T-cell (primary cell): Measurements from ENCODE around the gene S100A10. TPM values are rescaled to one million over a fixed set of nuclear protein-coding genes. Genes with fewer than 3 reads are reported as not detected.

Experiments
- ATAC-seq, 4 experiments: fragments of 200-7000 bp in 3 of 4; fragments of 150-1000 bp in 1 of 4; cut with Tn5 transposase; replicated peaks in 1 of 4; 1 replicate in 3 of 4; 2 replicates in 1 of 4; pipeline ENCODE4 v1.10.0; 2021; ENCODE audit warnings: moderate library complexity in 3 of 4, mild to moderate bottlenecking in 2 of 4, moderate number of reproducible peaks in 1 of 4
- CTCF ChIA-PET, 2 donors: fragments of 300-600 bp; sonication (Branson Sonifier 250); formaldehyde crosslinking; loops; one replicate each; lab custom pipeline; 2022; ENCODE audit warnings: antibody characterized with exemption in 2 of 2; lab: Charles Lee
- POLR2A ChIA-PET, 2 donors: fragments of 300-600 bp; sonication (Branson Sonifier 250); formaldehyde crosslinking; loops; one replicate each; lab custom pipeline; 2022; ENCODE audit warnings: antibody characterized with exemption in 2 of 2; lab: Charles Lee
- DNase-seq, 35 experiments: peaks; one replicate each; pipeline versions ENCODE4 v3.0.0 to v3.0.0-alpha.2; 2013 to 2023
- H3K27ac ChIP-seq: one replicate; pipeline ENCODE4 v1.5.1; 2013; ENCODE audit warnings: low read length
- H3K27me3 ChIP-seq, 2 experiments: replicated peaks in 1 of 2; 1 replicate in 1 of 2; 2 replicates in 1 of 2; pipeline versions ENCODE4 v1.6.1 to v1.7.0; 2013; ENCODE audit warnings: low read length in 1 of 2, mixed read lengths in 1 of 2; ENCODE audit not compliant: control insufficient read depth in 2 of 2, insufficient read depth in 2 of 2; ENCODE audit errors: extremely low read depth in 1 of 2
- H3K36me3 ChIP-seq, 2 donors: 1 replicate in 1 of 2; 2 replicates in 1 of 2; pipeline versions ENCODE4 v1.6.1 to v1.7.0; 2013; ENCODE audit warnings: low read length in 1 of 2; ENCODE audit not compliant: control insufficient read depth in 2 of 2, insufficient read depth in 1 of 2; ENCODE audit errors: extremely low read depth in 1 of 2
- H3K4me1 ChIP-seq, 2 experiments: 1 replicate in 1 of 2; 2 replicates in 1 of 2; pipeline versions ENCODE4 v1.6.1 to v1.7.0; 2013; ENCODE audit warnings: low read length in 2 of 2, mixed read lengths in 1 of 2; ENCODE audit not compliant: insufficient read depth in 2 of 2, control insufficient read depth in 1 of 2; ENCODE audit errors: extremely low read depth in 1 of 2
- H3K4me3 ChIP-seq, 2 donors: 1 replicate in 1 of 2; 2 replicates in 1 of 2; pipeline versions ENCODE4 v1.5.1 to v1.7.0; 2013; ENCODE audit warnings: mild to moderate bottlenecking in 2 of 2, low read length in 1 of 2, moderate library complexity in 1 of 2; ENCODE audit not compliant: control insufficient read depth in 1 of 2; ENCODE audit errors: extremely low read depth in 1 of 2
- H3K9me3 ChIP-seq: 2 replicates; pipeline ENCODE4 v1.7.0; 2013
- H3K27ac Mint-ChIP-seq, 2 donors: one replicate each; pipeline ENCODE4 v1.8.0; 2020 to 2021; ENCODE audit warnings: mild to moderate bottlenecking in 2 of 2, mixed read lengths in 2 of 2
- H3K27me3 Mint-ChIP-seq, 2 donors: one replicate each; pipeline ENCODE4 v1.8.0; 2021 to 2022; ENCODE audit warnings: mixed read lengths in 2 of 2
- H3K36me3 Mint-ChIP-seq: one replicate; pipeline ENCODE4 v1.8.0; 2021; ENCODE audit warnings: mixed read lengths
- H3K4me1 Mint-ChIP-seq, 3 donors: one replicate each; pipeline ENCODE4 v1.8.0; 2020 to 2022; ENCODE audit warnings: mixed read lengths in 3 of 3, mild to moderate bottlenecking in 1 of 3
- H3K4me3 Mint-ChIP-seq, 3 donors: one replicate each; pipeline ENCODE4 v1.8.0; 2020 to 2022; ENCODE audit warnings: mild to moderate bottlenecking in 3 of 3, mixed read lengths in 3 of 3, moderate library complexity in 3 of 3
- H3K9me3 Mint-ChIP-seq, 3 donors: one replicate each; pipeline ENCODE4 v1.8.0; 2020 to 2022; ENCODE audit warnings: mixed read lengths in 3 of 3
- whole genome bisulfite sequencing: methylation state at CpG from one replicate; pipeline ENCODE4 v1.1.5; 2013; ENCODE audit warnings: missing lambda C conversion rate; ENCODE audit not compliant: insufficient coverage; 5-methylcytosine and 5-hydroxymethylcytosine counted together
- total RNA-seq, 35 experiments: library from RNA in 6 of 35; stranded (reverse) in 6 of 35; fragments of 120-200 nt in 1 of 35; gene quantifications; one replicate each; pipeline versions ENCODE4 v1.2.1 to v1.2.4 and lab custom pipeline; 2013 to 2026

The S100A10 gene
- total RNA-seq, 5 donors from 2014 or later (not counting 1 experiment from before 2014, with no cell fraction given), result 157 to 277 (median 264) TPM

DNA sequence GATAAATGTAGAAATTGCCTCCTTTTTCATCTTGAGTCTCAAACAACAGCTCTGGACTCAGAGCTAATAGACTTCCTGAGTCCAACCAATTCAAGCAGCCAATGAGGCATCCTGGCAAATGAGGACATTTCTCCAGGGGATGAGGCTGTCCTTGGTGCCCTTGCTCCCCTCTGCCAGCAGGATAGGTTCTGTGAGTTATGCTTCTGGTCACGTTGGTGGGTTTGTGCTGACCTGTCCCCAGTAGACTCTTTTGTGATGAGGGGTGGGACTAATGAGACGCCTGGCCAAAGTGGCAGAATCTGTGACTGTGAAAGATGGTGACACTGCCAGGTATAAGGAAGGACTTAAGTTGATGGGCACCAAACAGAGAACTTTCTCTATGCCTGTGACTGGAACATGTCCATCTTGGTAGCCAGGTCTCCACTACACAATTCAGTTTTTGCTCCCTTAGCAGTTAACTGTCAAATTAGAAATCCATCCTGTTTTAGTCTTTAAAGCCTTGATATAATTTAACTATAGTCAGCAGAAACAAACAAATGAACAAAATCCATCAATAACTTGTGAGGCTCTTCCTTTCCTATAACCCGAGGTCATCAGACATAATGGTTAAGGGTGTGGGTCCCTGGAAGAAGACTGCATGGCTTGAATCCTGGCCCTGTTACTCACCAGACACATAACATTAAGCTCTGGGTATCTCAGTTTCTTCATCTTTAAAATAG is 48.6 kb downstream of the S100A10 start:
- POLR2A ChIA-PET, result interaction anchor here in 1 of 2 donors (0.6 to 1.2 kb wide), 4 partner anchors 23 to 1836 kb away, joined by 4 to 6 read pairs (median 4); partner anchors contain the start of gene S100A11
- H3K27ac Mint-ChIP-seq, result peak overlapping the region; percentile 89 to 94
- H3K27me3 Mint-ChIP-seq, result no peaks in the 10 kb centered on the region
- Histone ChIP-seq H3K4me3 (no peak overlapping the region), H3K27ac (peak overlapping the region; percentile 96), H3K36me3 (no peaks in the 10 kb centered on the region), H3K4me1 (peaks cover 5 to 30% of the 10 kb centered on the region in 2 experiments), H3K27me3 (no peaks in the 10 kb centered on the region), H3K9me3 (no peaks in the 10 kb centered on the region)
- no peaks in the 10 kb centered on the region for H3K36me3 Mint-ChIP-seq
- DNase-seq, result peak in 1 of 35 experiments; percentile 23
- peak overlapping the region; percentile 19 to 68 (median 36) for H3K4me3 Mint-ChIP-seq
- no peak for ATAC-seq
- CTCF ChIA-PET, result interaction anchor here in 1 of 2 donors (0.8 to 3.9 kb wide), 6 partner anchors 10 to 56 kb away, joined by 3 to 29 read pairs (median 8); no protein-coding TSS in a partner anchor
- H3K4me1 Mint-ChIP-seq, result peaks cover 29 to 55% (median 36%) of the 10 kb centered on the region in 3 donors
- WGBS, result 80% methylated on average over 1 of the region's 3 CpGs
- no peaks in the 10 kb centered on the region for H3K9me3 Mint-ChIP-seq

DNA sequence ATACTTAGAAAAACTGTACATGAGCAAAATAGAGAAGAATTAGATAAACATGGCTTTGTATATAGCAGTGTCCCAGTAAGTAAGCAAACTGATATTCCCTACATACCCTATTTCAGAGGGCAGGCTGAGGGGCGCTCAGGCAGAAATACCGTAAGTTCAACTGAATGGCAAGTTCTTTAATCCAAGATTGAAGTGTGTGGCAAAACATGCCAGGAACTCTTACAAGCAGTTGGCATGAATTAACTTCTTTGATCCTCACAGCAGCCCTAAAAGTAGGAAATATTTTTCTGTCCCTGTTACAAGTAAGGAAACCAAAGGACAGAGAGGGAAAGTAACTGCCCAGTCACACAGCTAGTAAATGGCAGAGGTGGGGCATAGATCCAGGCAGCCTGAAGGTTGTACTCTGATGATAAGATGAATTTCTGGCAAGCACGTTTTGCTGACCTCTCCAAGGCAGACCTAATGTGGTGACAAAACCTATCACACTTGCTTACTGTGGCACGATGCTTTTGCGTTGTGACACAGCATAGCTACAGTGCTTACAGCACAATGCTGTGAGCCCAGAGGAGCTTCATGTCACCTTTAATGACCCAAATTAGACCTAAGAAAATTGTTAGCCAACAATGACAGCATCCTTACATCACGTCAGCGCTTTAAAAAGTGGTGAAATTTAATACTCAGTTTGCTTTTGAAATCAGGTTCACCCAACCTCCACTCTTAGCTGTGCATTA is 49.4 kb downstream of the S100A10 start:
- Histone ChIP-seq H3K27ac (peak overlapping the region; percentile 96), H3K4me1 (peaks cover 5 to 30% of the 10 kb centered on the region in 2 experiments), H3K27me3 (no peaks in the 10 kb centered on the region), H3K9me3 (no peaks in the 10 kb centered on the region), H3K36me3 (no peaks in the 10 kb centered on the region), H3K4me3 (no peak overlapping the region)
- Mint-ChIP-seq H3K9me3 (no peaks in the 10 kb centered on the region), H3K27ac (peak overlapping the region; percentile 89 to 94), H3K4me3 (no peak overlapping the region), H3K4me1 (peaks cover 29 to 55% (median 36%) of the 10 kb centered on the region in 3 donors), H3K27me3 (no peaks in the 10 kb centered on the region), H3K36me3 (no peaks in the 10 kb centered on the region)
- CTCF ChIA-PET, result interaction anchor here in 1 of 2 donors (3.0 to 3.9 kb wide), 3 partner anchors 9 to 57 kb away, joined by 12 to 29 read pairs (median 15); no protein-coding TSS in a partner anchor
- peak in 3 of 35 experiments; percentile 4 to 26 (median 5) for DNase-seq
- ATAC-seq, result no peak
- POLR2A ChIA-PET, result interaction anchor here in 1 of 2 donors (0.5 to 1.2 kb wide), 3 partner anchors 24 to 93 kb away, joined by 4 to 6 read pairs (median 4); partner anchors contain the start of gene S100A11
- WGBS, result 73% methylated on average over 4 of the region's 7 CpGs

DNA sequence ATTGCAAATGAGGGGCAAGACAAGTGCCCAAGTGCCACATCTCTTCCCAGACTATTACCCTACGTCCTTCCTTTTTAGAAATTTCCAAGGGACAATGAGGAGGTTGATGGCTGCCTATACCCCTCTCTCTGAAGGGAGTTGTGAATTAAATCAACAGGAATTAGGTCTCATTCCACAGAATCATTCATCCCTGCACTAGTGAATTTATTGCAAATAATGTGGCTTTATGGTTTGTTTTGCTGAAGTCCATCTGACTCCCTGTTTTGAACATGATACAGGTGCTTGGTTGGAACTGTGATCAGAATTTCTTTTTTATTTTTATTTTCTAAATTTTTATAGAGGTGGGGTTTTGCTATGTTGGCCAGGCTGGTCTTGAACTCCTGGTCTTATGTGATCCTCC is 50.1 kb downstream of the S100A10 start:
- H3K9me3 Mint-ChIP-seq, result no peaks in the 10 kb centered on the region
- peak overlapping the region; percentile 89 to 94 for H3K27ac Mint-ChIP-seq
- CTCF ChIA-PET, result interaction anchor here in 1 of 2 donors (3.2 to 3.9 kb wide), 2 partner anchors 8 to 24 kb away, joined by 15 to 29 read pairs; no protein-coding TSS in a partner anchor
- DNase-seq (no peak), ATAC-seq (no peak)
- no peaks in the 10 kb centered on the region for H3K27me3 Mint-ChIP-seq
- POLR2A ChIA-PET, result no interaction called here
- Histone ChIP-seq H3K36me3 (no peaks in the 10 kb centered on the region), H3K27me3 (no peaks in the 10 kb centered on the region), H3K9me3 (no peaks in the 10 kb centered on the region), H3K4me3 (no peak overlapping the region), H3K4me1 (peaks cover 5 to 30% of the 10 kb centered on the region in 2 experiments), H3K27ac (peak overlapping the region; percentile 96)
- no CpG with 5 or more reads among the region's 1 CpG for WGBS
- no peak overlapping the region for H3K4me3 Mint-ChIP-seq
- no peaks in the 10 kb centered on the region for H3K36me3 Mint-ChIP-seq
- peaks cover 29 to 55% (median 36%) of the 10 kb centered on the region in 3 donors for H3K4me1 Mint-ChIP-seq

DNA sequence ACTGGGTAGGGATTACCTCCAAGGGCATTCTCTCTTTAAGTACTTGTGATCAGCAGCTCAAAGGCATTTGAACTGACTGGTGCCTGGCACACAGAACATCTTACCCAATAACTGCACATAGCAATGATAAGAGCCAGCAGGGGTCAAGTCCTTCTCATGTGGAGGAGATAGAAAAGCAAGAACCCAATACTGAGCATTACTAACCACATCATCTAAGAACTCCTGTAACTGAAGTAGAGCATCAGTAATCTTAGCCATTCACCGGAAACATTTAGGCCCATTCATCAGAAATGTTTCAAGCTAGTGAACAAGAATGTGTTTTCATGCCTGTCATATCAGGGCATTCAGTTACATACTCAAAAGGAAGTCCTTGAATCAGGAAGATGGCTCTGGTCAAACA is 50.8 kb downstream of the S100A10 start:
- Mint-ChIP-seq H3K4me3 (no peak overlapping the region), H3K4me1 (peaks cover 29 to 55% (median 36%) of the 10 kb centered on the region in 3 donors), H3K27me3 (no peaks in the 10 kb centered on the region), H3K27ac (peak overlapping the region in 1 of 2 donors; percentile 15), H3K36me3 (no peaks in the 10 kb centered on the region), H3K9me3 (no peaks in the 10 kb centered on the region)
- no peaks in the 10 kb centered on the region for H3K36me3 ChIP-seq
- H3K4me3 ChIP-seq, result no peak overlapping the region
- no peak overlapping the region for H3K27ac ChIP-seq
- H3K9me3 ChIP-seq, result no peaks in the 10 kb centered on the region
- no peaks in the 10 kb centered on the region for H3K27me3 ChIP-seq
- CTCF ChIA-PET, result no interaction called here
- 88% methylated on average over 1 of the region's 1 CpG for WGBS
- ATAC-seq (no peak), DNase-seq (no peak)
- H3K4me1 ChIP-seq, result peaks cover 5 to 30% of the 10 kb centered on the region in 2 experiments
- POLR2A ChIA-PET, result no interaction called here

DNA sequence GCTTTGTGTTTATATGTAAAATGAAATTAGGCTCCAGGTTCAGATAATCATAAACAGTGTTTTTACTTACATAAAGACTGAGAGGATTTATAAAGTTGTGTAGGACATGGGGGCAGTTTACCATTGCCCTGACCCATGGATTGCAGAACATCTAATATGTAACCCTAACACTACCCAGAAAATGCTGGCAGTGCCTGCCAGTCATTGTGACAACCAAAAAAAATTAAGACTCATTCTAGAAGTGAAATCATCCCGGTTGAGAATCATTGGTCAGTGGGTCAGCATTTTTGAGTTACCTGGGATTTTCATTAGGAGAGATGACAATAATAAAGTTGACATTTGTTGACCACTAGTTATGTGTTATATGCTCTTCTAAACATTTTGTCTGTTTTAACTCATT is 53.1 kb downstream of the S100A10 start:
- no peaks in the 10 kb centered on the region for H3K27me3 Mint-ChIP-seq
- no peak overlapping the region for H3K27ac ChIP-seq
- no peak for ATAC-seq
- POLR2A ChIA-PET, result interaction anchor here in 1 of 2 donors (0.6 kb wide), 1 partner anchor 100 kb away, joined by 3 read pairs; no protein-coding TSS in a partner anchor
- H3K27ac Mint-ChIP-seq, result no peak overlapping the region
- H3K9me3 ChIP-seq, result no peaks in the 10 kb centered on the region
- no peak overlapping the region for H3K4me3 ChIP-seq
- no peak overlapping the region for H3K4me3 Mint-ChIP-seq
- H3K9me3 Mint-ChIP-seq, result no peaks in the 10 kb centered on the region
- H3K27me3 ChIP-seq, result no peaks in the 10 kb centered on the region
- CTCF ChIA-PET, result interaction anchor here (0.6 to 1.5 kb wide), 2 partner anchors 27 to 49 kb away, joined by 3 read pairs; no protein-coding TSS in a partner anchor
- H3K36me3 ChIP-seq, result no peaks in the 10 kb centered on the region
- no peaks in the 10 kb centered on the region for H3K36me3 Mint-ChIP-seq
- H3K4me1 Mint-ChIP-seq, result peaks cover 16 to 39% (median 20%) of the 10 kb centered on the region in 3 donors
- no CpG with 5 or more reads among the region's 1 CpG for WGBS
- DNase-seq, result no peak
- peaks cover 0 to 17% of the 10 kb centered on the region in 2 experiments for H3K4me1 ChIP-seq

DNA sequence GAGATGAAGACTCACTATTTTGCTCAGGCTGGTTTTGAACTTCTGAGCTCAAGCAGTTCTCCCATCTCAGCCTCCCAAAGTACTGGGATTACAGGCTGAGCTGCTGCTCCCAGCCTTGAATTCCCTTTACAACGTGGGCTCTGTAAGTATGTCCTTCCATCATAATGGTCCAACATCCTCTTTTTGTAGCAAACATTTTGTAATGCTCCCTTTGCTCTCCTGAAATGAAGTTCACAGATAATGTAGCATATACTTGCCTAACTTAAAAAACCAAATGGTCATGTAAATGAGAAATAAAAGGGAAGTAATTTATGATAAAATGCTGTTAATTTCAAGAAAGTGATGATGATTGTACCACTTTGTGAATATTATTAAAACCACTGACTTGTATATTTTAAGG is 53.9 kb downstream of the S100A10 start:
- Mint-ChIP-seq H3K27me3 (peaks cover 3 to 4% of the 10 kb centered on the region in 2 donors), H3K9me3 (no peaks in the 10 kb centered on the region), H3K4me3 (no peak overlapping the region), H3K36me3 (no peaks in the 10 kb centered on the region), H3K27ac (no peak overlapping the region), H3K4me1 (peaks cover 9 to 31% (median 13%) of the 10 kb centered on the region in 3 donors)
- Histone ChIP-seq H3K27ac (no peak overlapping the region), H3K4me1 (peaks cover 0 to 11% of the 10 kb centered on the region in 2 experiments), H3K4me3 (no peak overlapping the region), H3K27me3 (no peaks in the 10 kb centered on the region), H3K9me3 (no peaks in the 10 kb centered on the region), H3K36me3 (no peaks in the 10 kb centered on the region)
- WGBS, result 100% methylated on average over 1 of the region's 1 CpG
- CTCF ChIA-PET, result interaction anchor here (0.6 to 1.9 kb wide), 3 partner anchors 28 to 60 kb away, joined by 3 to 4 read pairs (median 4); no protein-coding TSS in a partner anchor
- ATAC-seq, result no peak
- no peak for DNase-seq
- POLR2A ChIA-PET, result no interaction called here
